Measurements from ENCODE around the gene IL17C. TPM values are rescaled to one million over a fixed set of nuclear protein-coding genes. Genes with fewer than 3 reads are reported as not detected.

The IL17C gene
- total RNA-seq, 1 experiment from 2014 or later: 0.28 TPM

GRCh38 chr16:88672776-88673175 lies 34.4 kb downstream of the IL17C start:
- no peaks in the 10 kb centered on the region for H3K27me3 ChIP-seq (replicated peaks; ENCODE audit: insufficient read depth, low read depth, low read length, poor library complexity)
- no peaks in the 10 kb centered on the region for H3K4me1 ChIP-seq (ENCODE audit: insufficient read depth, low read length, poor library complexity, severe bottlenecking)
- no peaks in the 10 kb centered on the region for H3K9me3 ChIP-seq (ENCODE audit: low read depth, low read length, poor library complexity, severe bottlenecking)
- no TSS peak for BruUV-seq (replicated peaks)
- ChIA-PET CTCF (interaction anchor here (0.6 to 1.2 kb wide), 4 partner anchors 13 to 574 kb away, joined by 3 to 11 read pairs (median 4); no protein-coding TSS in a partner anchor), POLR2A (ENCODE audit: low non-redundant PET) (interaction anchor here (0.5 kb wide), 1 partner anchor 552 kb away, joined by 7 read pairs; no protein-coding TSS in a partner anchor)
- intact Hi-C loops (cut with micrococcal nuclease; ENCODE audit: unreplicated experiment): no loop called here
- H3K4me3 ChIP-seq (ENCODE audit: low read depth, low read length, poor library complexity, severe bottlenecking): no peak overlapping the region
- no peaks in the 10 kb centered on the region for H3K36me3 ChIP-seq (ENCODE audit: insufficient read depth, low read length, poor library complexity, severe bottlenecking)
- no peak overlapping the region for H3K27ac ChIP-seq (ENCODE audit: low read depth, low read length, poor library complexity, severe bottlenecking)
- peak; percentile 45 for DNase-seq (ENCODE audit: low spot score)
- TF ChIP-seq CTCF (conservative IDR thresholded peaks at IDR 0.05; ENCODE audit: low read depth, low read length) (peak; percentile 59), EZH2 (IDR thresholded peaks at IDR 0.05; ENCODE audit: borderline replicate concordance, low read depth, low read length, poor library complexity, severe bottlenecking) (no peak)

DNA sequence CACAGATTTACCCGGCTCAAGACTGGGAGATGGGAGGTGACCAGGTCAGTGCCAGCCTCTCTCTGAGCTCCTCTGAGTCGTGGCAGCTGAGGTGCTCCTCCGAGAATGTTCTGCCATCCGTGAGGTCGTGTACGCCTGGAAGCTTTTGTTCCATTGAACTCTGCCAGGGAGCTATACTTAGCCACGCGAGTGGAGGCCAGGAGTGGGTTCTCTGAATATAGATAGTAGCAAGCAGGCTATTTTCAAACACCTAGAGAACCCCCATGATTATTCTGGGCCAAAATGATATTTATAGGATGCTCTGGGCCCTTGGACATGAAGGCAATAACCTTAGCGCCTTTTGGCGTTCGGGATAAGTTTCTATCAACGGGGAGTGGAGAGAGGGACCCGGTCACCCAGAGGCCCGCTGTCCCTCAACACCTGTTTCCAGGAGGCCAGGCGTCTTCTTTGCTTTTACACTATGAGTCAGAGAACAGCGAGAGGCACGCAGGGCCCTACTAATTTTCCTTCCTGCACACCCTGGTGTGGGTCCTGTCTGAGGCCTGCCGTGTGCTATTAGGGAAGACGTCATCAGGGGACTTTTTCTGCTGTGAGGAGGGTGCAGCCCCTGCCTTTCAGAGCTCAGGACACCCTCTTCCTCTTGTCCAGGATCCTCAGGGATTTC lies 35.5 kb downstream of the IL17C start:
- BruUV-seq (replicated peaks): no TSS peak
- Histone ChIP-seq H3K36me3 (ENCODE audit: insufficient read depth, low read length, poor library complexity, severe bottlenecking) (no peaks in the 10 kb centered on the region), H3K27me3 (replicated peaks; ENCODE audit: insufficient read depth, low read depth, low read length, poor library complexity) (no peaks in the 10 kb centered on the region), H3K9me3 (ENCODE audit: low read depth, low read length, poor library complexity, severe bottlenecking) (no peaks in the 10 kb centered on the region), H3K4me1 (ENCODE audit: insufficient read depth, low read length, poor library complexity, severe bottlenecking) (no peaks in the 10 kb centered on the region), H3K27ac (ENCODE audit: low read depth, low read length, poor library complexity, severe bottlenecking) (no peak overlapping the region), H3K4me3 (ENCODE audit: low read depth, low read length, poor library complexity, severe bottlenecking) (no peak overlapping the region)
- intact Hi-C loops (cut with micrococcal nuclease; ENCODE audit: unreplicated experiment): no loop called here
- TF ChIP-seq CTCF (conservative IDR thresholded peaks at IDR 0.05; ENCODE audit: low read depth, low read length) (no peak), EZH2 (IDR thresholded peaks at IDR 0.05; ENCODE audit: borderline replicate concordance, low read depth, low read length, poor library complexity, severe bottlenecking) (no peak)
- POLR2A ChIA-PET (ENCODE audit: low non-redundant PET): no interaction called here
- DNase-seq (ENCODE audit: low spot score): no peak
- CTCF ChIA-PET: no interaction called here

- CTCF ChIA-PET: no interaction called here
- no peak overlapping the region for H3K4me3 ChIP-seq (ENCODE audit: low read depth, low read length, poor library complexity, severe bottlenecking)
- intact Hi-C loops (cut with micrococcal nuclease; ENCODE audit: unreplicated experiment): no loop called here
- TF ChIP-seq CTCF (conservative IDR thresholded peaks at IDR 0.05; ENCODE audit: low read depth, low read length) (no peak), EZH2 (IDR thresholded peaks at IDR 0.05; ENCODE audit: borderline replicate concordance, low read depth, low read length, poor library complexity, severe bottlenecking) (no peak)
- no peaks in the 10 kb centered on the region for H3K9me3 ChIP-seq (ENCODE audit: low read depth, low read length, poor library complexity, severe bottlenecking)
- no peaks in the 10 kb centered on the region for H3K36me3 ChIP-seq (ENCODE audit: insufficient read depth, low read length, poor library complexity, severe bottlenecking)
- H3K27ac ChIP-seq (ENCODE audit: low read depth, low read length, poor library complexity, severe bottlenecking): no peak overlapping the region
- no peak for DNase-seq (ENCODE audit: low spot score)
- H3K4me1 ChIP-seq (ENCODE audit: insufficient read depth, low read length, poor library complexity, severe bottlenecking): no peaks in the 10 kb centered on the region
- BruUV-seq (replicated peaks): no TSS peak
- POLR2A ChIA-PET (ENCODE audit: low non-redundant PET): no interaction called here
- H3K27me3 ChIP-seq (replicated peaks; ENCODE audit: insufficient read depth, low read depth, low read length, poor library complexity): no peaks in the 10 kb centered on the region
These were observed 38.3 kb downstream of the IL17C start for GRCh38 chr16:88676502-88677242.

All from A673 (cell line).